ENCODE results near the gene ZNF75A. TPM values are rescaled to one million over a fixed set of nuclear protein-coding genes. Genes with fewer than 3 reads are reported as not detected.

ZNF75A gene
- 10.0 and 19.0 TPM in 2 replicates for polyA plus RNA-seq

DNA sequence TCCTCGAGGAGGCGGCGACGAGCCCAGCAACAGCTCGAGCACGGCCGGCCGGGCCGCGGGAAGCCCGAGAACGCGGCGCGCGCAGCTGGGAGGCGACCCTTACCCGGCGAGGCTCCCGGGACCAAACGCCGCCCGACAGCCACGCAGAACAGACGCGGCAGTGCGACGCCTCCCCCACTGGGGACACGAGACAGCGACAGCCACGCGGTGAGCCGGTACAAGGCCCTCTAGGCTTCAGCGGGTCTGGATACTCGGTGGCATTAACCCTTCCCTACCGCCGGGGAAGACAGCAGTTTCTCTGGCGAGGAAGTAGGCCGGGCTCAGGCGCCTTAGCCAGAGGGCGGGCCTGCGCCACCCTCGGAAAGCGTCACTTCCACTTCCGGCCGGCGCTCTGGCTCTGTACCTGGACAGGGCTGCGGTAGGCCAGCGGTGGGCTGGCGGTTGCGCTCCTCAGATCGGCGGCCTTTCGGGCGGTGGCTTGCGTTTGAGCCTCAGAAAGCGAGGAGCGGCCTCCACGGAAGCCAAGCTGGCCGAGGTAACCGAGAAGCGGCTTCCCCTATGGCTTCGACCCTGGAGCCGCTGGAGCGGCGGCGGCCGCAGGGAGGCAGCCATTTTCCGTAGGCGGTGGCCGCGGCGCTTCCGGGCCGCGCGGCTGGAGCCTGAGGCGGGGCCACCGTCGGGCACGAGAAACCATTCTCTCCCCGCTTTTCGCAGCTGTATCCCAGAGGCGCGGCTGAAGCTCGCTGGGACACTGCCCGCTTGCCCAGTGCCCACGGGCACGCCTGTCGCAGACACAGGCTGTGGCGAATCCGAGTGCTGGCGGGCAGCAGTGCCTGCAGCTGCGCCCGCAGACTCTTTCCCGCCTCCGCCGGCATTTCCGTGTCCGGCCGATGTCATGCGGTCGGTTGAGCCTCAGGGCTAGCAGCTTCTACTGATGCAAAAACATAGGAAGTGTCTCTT lies at the start of gene ZNF75A, which contains the start of gene TIGD7:
ZNF75A (plus strand) TSS at position 389 of the 960 bp plus-strand sequence. CDS start 2,932 bp downstream, outside the sequence.
TIGD7 (minus strand) TSS at position 322 of the 960 bp plus-strand sequence. CDS start 4,816 bp downstream, outside the sequence.

DNA sequence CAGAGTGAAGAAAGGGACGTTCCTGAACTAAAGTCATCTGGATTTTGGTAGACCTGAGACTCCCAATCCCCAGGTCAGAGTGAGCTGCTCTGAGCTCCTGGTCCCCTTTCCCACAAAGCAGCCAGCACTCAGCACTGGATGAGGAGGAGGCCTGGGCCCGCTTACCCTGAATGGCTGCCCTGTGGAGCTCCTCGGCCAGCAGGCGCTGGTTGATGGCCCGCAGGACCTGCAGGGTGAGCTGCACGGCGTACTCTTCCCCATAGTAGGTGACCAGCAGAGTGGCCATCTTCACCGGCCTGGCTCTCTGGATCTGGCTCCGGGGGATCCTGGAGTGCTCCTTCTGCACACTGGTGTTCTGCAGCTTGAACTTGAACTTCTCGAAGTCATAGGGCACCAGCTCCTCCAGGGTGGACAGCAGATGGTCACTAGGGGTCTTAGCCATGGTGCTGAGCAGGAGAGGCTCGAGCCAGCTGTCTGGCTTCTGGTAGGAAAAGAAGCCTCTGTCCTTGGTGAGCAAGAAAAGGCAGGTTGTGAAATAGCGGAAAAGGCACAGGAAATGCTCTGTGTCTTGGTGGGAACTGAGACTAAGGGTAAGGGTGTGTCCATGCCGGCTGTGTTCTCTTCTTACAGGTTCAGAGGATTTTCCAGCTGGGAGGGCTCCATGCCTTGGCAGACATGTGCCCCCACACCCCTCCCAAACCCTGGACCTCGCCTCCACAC lies 49.0 kb upstream of the ZNF75A start, which contains the start of gene MEFV:
MEFV (minus strand) TSS at position 488 of the 720 bp plus-strand sequence; CDS start at position 442, 46 bp downstream.

DNA sequence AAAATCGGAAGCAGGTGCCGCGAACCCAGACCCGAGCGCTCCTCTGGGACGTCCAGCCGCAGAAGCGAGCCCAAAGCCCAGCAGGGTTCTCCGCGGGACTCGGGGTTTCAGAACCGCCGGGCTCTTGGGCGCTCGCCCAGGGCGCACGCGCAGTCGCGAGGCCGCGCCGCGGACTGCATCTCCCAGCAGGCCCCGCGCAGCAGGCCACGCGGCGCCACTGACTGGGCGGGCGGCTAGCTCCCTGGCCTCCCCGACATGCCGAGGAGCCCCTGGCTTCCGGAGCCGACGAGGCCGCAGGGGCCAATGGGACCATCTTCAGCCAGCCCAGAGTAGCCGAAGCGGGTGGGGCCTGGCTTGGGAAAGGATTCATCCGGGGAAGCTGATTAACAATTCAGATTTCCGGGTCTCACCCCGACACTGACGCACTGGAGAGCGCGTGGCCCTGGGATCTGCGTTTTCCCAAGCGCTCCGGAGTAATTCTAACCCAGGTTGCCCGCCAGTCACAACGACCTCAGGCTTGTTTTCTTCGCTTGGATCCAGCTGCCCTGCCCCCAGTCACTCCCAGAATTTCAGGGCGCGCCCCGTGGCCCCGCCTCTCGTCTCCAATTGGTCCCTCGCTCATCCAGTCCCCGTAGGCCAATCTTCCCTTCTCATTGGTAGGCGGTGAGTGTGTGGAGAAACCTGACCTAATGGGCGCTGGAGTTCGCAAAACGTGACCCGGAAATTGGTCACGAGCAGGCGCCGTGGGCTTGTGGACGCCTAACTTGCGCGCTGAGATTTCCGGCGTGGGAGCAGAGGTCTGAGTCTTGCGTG lies 22.4 kb upstream of the ZNF75A start, which contains the start of gene ZNF263:
ZNF263 (plus strand) TSS at position 762 of the 813 bp plus-strand sequence. CDS start 328 bp downstream, outside the sequence.

DNA sequence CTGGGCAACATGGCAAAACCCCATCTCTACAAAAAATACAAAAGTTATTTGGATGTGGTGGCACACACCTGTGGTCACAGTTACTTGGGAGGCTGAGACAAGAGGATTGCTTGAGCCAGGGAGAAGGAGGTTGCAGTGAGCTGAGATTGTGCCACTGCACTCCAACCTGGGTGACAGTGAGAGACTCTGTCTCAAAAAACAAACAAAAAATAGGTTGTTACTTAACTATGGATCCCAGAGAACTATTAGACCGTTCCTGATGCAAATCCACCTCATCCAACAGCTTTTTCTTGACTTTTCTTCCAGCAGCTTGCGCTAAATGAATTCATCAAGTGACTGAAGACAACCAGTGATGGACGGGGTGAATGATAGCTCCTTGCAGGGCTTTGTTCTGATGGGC lies 50.3 kb downstream of the ZNF75A start, which contains the start of gene OR2C1:
OR2C1 (plus strand) TSS at position 301 of the 400 bp plus-strand sequence; CDS start at position 353, 52 bp downstream.

Other genes starting within 250 kb of the ZNF75A start
- gene IL32, start 239.9 kb upstream of the ZNF75A start, polyA plus RNA-seq = not detected in 2 replicates
- gene ZSCAN10, start 206.2 kb upstream of the ZNF75A start, polyA plus RNA-seq = not detected in 2 replicates
- not detected in 2 replicates for gene ZNF205, start 192.9 kb upstream of the ZNF75A start, polyA plus RNA-seq
- 1.9 and 3.4 TPM in 2 replicates for gene ZNF213, start 170.5 kb upstream of the ZNF75A start, polyA plus RNA-seq
- gene OR1F1, start 117.3 kb upstream of the ZNF75A start, polyA plus RNA-seq = 0.27 TPM in 1 of 2 replicates, not detected in the other
- 3.0 and 4.7 TPM in 2 replicates for gene ZNF200, start 70.3 kb upstream of the ZNF75A start, polyA plus RNA-seq
- gene MEFV, start 48.9 kb upstream of the ZNF75A start, polyA plus RNA-seq = not detected in 2 replicates
- gene ZNF263, start 22.0 kb upstream of the ZNF75A start, polyA plus RNA-seq = 3.5 and 4.0 TPM in 2 replicates
- 4.2 and 4.3 TPM in 2 replicates for gene TIGD7, start 67 bp upstream of the ZNF75A start, polyA plus RNA-seq
- gene OR2C1, start 50.4 kb downstream of the ZNF75A start, polyA plus RNA-seq = not detected in 2 replicates
- 5.8 and 6.4 TPM in 2 replicates for gene ZSCAN32, start 95.5 kb downstream of the ZNF75A start, polyA plus RNA-seq
- gene ZNF174, start 95.7 kb downstream of the ZNF75A start, polyA plus RNA-seq = 4.3 and 10.4 TPM in 2 replicates
- 1.2 and 3.0 TPM in 2 replicates for gene ZNF597, start 138.0 kb downstream of the ZNF75A start, polyA plus RNA-seq
- gene NAA60, start 138.2 kb downstream of the ZNF75A start, polyA plus RNA-seq = 90.2 and 142 TPM in 2 replicates
- not detected in 2 replicates for gene C16orf90, start 190.0 kb downstream of the ZNF75A start, polyA plus RNA-seq
- gene CLUAP1, start 195.5 kb downstream of the ZNF75A start, polyA plus RNA-seq = 115 and 122 TPM in 2 replicates